ENCODE measurements around the gene CREB5.

CREB5 gene

GRCh38 chr7:28564755-28565374, 152.5 kb downstream of the CREB5 start:
- Mint-ChIP-seq H3K4me1 (ENCODE audit: low read depth) (no peaks in the 10 kb centered on the region), H3K36me3 (ENCODE audit: low read depth) (no peaks in the 10 kb centered on the region), H3K27ac (no peak overlapping the region), H3K4me3 (no peak overlapping the region), H3K9me3 (no peaks in the 10 kb centered on the region), H3K27me3 (no peaks in the 10 kb centered on the region)

DNA sequence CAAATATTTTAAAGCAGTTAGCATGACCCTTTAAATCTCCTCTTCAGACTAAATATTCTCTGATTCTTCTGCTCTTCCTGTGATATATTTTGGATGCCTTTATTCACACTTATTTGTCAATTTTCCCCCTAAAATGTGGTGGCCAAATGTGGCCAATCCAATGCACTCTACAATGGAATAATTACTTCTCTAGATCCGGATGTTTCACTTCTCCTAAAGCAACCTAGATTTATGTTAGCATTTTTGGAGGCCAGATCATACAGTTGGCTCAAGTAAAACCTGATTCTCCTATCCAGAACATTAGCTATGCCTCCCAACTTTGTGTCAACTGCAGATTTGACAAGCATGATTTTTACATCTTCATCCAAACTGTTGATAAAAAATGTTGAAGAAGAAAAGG, 153.7 kb downstream of the CREB5 start:
- Mint-ChIP-seq H3K27ac (no peak overlapping the region), H3K36me3 (ENCODE audit: low read depth) (no peaks in the 10 kb centered on the region), H3K4me1 (ENCODE audit: low read depth) (no peaks in the 10 kb centered on the region), H3K27me3 (no peaks in the 10 kb centered on the region), H3K9me3 (no peaks in the 10 kb centered on the region), H3K4me3 (no peak overlapping the region)

DNA sequence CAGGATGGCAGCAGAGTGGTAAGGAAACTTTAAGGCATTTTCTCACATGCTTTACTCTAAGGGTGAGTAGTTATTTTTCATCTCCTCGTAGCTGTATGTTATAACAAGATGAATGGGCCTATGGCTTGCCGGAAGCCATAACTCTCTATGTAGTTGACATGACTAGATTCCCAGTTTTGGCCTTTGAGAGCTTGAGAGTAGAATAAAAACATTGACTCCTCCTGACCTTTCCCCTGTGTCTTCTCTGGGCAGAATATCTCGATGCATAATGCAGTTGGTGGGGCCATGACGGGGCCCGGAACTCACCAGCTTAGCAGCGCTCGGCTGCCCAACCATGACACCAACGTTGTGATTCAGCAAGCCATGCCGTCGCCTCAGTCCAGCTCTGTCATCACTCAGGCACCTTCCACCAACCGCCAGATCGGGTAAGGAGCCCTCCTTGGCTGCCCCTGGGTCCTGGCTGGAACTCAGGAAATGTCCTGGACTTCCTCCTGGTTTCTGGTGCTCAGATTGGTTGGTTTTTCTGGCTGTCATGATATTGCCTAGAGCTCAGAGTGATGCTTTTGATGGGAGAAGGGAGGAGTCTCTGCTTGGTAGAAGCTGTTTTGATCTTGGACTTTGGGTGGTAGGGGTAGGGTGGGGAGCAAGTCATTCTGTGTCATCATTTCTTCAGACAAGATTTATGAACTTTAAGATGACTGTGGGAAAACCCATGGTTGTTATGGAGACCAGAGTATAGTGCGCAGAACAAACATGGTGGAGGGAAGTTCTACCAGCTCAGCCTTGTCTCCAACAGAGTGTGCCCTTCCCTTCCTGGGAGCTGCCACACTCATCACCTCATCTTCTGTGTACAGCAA, 158.0 kb downstream of the CREB5 start:
- Mint-ChIP-seq H3K4me3 (no peak overlapping the region), H3K36me3 (ENCODE audit: low read depth) (no peaks in the 10 kb centered on the region), H3K27ac (no peak overlapping the region), H3K27me3 (peaks cover 7% of the 10 kb centered on the region), H3K4me1 (ENCODE audit: low read depth) (no peaks in the 10 kb centered on the region), H3K9me3 (no peaks in the 10 kb centered on the region)

DNA sequence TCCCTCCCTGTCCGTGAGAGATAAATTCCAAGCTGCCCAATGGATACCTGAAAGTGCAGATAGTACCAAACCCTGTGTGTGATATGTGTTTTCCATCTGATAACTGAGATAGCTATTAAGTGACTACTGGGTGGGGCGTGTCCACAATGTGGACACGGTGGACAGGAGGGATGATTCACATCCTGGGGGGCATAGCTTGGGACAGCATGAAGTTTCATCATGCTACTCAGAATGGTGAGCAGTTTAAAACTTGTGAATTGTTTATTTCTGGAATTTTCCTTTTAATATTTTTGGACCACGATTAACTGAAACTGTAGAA, 158.6 kb downstream of the CREB5 start:
- no peaks in the 10 kb centered on the region for H3K36me3 Mint-ChIP-seq (ENCODE audit: low read depth)
- H3K4me1 Mint-ChIP-seq (ENCODE audit: low read depth) = no peaks in the 10 kb centered on the region
- peaks cover 7% of the 10 kb centered on the region for H3K27me3 Mint-ChIP-seq
- no peak overlapping the region for H3K4me3 Mint-ChIP-seq
- H3K9me3 Mint-ChIP-seq = no peaks in the 10 kb centered on the region
- H3K27ac Mint-ChIP-seq = no peak overlapping the region

- H3K4me3 Mint-ChIP-seq = no peak overlapping the region
- H3K4me1 Mint-ChIP-seq (ENCODE audit: low read depth) = no peaks in the 10 kb centered on the region
- H3K27ac Mint-ChIP-seq = no peak overlapping the region
- H3K36me3 Mint-ChIP-seq (ENCODE audit: low read depth) = no peaks in the 10 kb centered on the region
- no peaks in the 10 kb centered on the region for H3K9me3 Mint-ChIP-seq
- peaks cover 7% of the 10 kb centered on the region for H3K27me3 Mint-ChIP-seq
These were observed 159.1 kb downstream of the CREB5 start for GRCh38 chr7:28571405-28571804.

- Mint-ChIP-seq H3K36me3 (ENCODE audit: low read depth) (no peaks in the 10 kb centered on the region), H3K9me3 (no peaks in the 10 kb centered on the region), H3K4me1 (ENCODE audit: low read depth) (no peaks in the 10 kb centered on the region), H3K27me3 (peaks cover 10% of the 10 kb centered on the region), H3K4me3 (no peak overlapping the region), H3K27ac (no peak overlapping the region)
These were observed 160.2 kb downstream of the CREB5 start for GRCh38 chr7:28572321-28573058.

GRCh38 chr7:28573059-28573553, 160.8 kb downstream of the CREB5 start:
- Mint-ChIP-seq H3K4me1 (ENCODE audit: low read depth) (no peaks in the 10 kb centered on the region), H3K27me3 (peaks cover 10% of the 10 kb centered on the region)

DNA sequence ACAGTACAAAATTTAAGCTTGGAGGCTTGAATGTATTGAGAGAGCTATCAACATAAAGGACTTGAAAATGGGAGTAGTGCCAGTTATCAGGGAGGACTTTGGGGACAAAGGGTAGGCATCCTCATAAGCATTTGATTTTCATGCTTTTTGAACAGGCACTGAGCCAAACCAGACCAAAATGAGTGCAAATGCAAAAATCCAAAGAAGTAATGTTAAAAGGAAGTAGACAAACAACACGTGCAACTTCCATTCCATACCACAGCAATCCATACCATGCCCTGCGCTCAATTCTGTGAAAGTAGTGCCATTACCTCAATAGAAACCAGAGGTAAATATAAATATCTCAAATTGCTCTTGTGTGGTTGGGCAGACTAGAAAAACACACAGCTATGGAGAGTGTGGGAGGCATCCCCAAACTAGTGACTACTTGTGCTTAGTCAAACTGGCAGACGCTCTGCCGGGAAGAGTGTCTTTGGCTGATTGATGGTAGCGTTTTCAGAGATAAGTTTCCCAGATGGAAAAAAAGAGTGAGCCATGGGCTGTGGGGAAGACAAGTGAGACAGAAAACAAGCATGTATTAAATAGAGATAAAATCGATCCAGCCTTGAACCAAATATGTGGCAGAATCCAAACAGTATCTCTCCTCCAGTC, 161.5 kb downstream of the CREB5 start:
- H3K4me1 Mint-ChIP-seq (ENCODE audit: low read depth) = no peaks in the 10 kb centered on the region

More at GRCh38 chr7:28573059-28573553, 160.8 kb downstream of the CREB5 start:
- no peak overlapping the region for H3K4me3 Mint-ChIP-seq
- H3K27ac Mint-ChIP-seq = no peak overlapping the region
- H3K36me3 Mint-ChIP-seq (ENCODE audit: low read depth) = no peaks in the 10 kb centered on the region
- H3K9me3 Mint-ChIP-seq = no peaks in the 10 kb centered on the region

GRCh38 chr7:28575241-28575643, 162.9 kb downstream of the CREB5 start:
- H3K9me3 Mint-ChIP-seq = no peaks in the 10 kb centered on the region
- peaks cover 10% of the 10 kb centered on the region for H3K27me3 Mint-ChIP-seq
- H3K36me3 Mint-ChIP-seq (ENCODE audit: low read depth) = no peaks in the 10 kb centered on the region
- H3K27ac Mint-ChIP-seq = no peak overlapping the region
- H3K4me1 Mint-ChIP-seq (ENCODE audit: low read depth) = no peaks in the 10 kb centered on the region
- no peak overlapping the region for H3K4me3 Mint-ChIP-seq

More for the DNA sequence above, 161.5 kb downstream of the CREB5 start:
- H3K27ac Mint-ChIP-seq = no peak overlapping the region
- peaks cover 10% of the 10 kb centered on the region for H3K27me3 Mint-ChIP-seq
- no peaks in the 10 kb centered on the region for H3K36me3 Mint-ChIP-seq (ENCODE audit: low read depth)
- H3K4me3 Mint-ChIP-seq = no peak overlapping the region
- no peaks in the 10 kb centered on the region for H3K9me3 Mint-ChIP-seq

- no peak overlapping the region for H3K27ac Mint-ChIP-seq
- H3K4me1 Mint-ChIP-seq (ENCODE audit: low read depth) = no peaks in the 10 kb centered on the region
- no peaks in the 10 kb centered on the region for H3K9me3 Mint-ChIP-seq
- H3K4me3 Mint-ChIP-seq = no peak overlapping the region
- H3K36me3 Mint-ChIP-seq (ENCODE audit: low read depth) = no peaks in the 10 kb centered on the region
- peaks cover 10% of the 10 kb centered on the region for H3K27me3 Mint-ChIP-seq
These were observed 164.3 kb downstream of the CREB5 start for GRCh38 chr7:28576656-28577055.

DNA sequence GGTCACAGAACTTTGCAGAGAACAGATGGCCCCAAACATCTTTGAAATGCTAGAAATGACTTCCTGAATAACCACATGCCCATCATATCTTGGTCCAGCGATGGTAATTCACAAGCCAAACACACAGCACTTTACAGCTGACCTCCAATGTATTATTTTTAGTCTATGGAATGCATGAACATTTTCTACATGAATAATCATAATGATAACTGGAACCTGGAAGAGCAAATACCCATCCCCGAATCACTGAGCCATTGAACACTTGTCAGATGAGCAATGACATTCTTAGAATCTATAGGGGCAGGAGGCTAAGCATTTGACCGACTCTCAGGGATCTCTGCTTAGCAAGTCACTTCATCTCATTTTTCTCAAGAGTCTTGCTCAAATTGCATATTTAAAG, 167.3 kb downstream of the CREB5 start:
- Mint-ChIP-seq H3K4me1 (ENCODE audit: low read depth) (no peaks in the 10 kb centered on the region), H3K27ac (no peak overlapping the region), H3K4me3 (no peak overlapping the region), H3K36me3 (ENCODE audit: low read depth) (no peaks in the 10 kb centered on the region), H3K9me3 (no peaks in the 10 kb centered on the region), H3K27me3 (peaks cover 3% of the 10 kb centered on the region)

- H3K36me3 Mint-ChIP-seq (ENCODE audit: low read depth) = no peaks in the 10 kb centered on the region
- peaks cover 3% of the 10 kb centered on the region for H3K27me3 Mint-ChIP-seq
- H3K4me1 Mint-ChIP-seq (ENCODE audit: low read depth) = no peaks in the 10 kb centered on the region
- no peaks in the 10 kb centered on the region for H3K9me3 Mint-ChIP-seq
- H3K4me3 Mint-ChIP-seq = no peak overlapping the region
- H3K27ac Mint-ChIP-seq = no peak overlapping the region
These were observed 168.3 kb downstream of the CREB5 start for GRCh38 chr7:28580665-28581064.

- H3K36me3 Mint-ChIP-seq (ENCODE audit: low read depth) = no peaks in the 10 kb centered on the region
- no peaks in the 10 kb centered on the region for H3K4me1 Mint-ChIP-seq (ENCODE audit: low read depth)
- H3K27me3 Mint-ChIP-seq = peaks cover 3% of the 10 kb centered on the region
- no peaks in the 10 kb centered on the region for H3K9me3 Mint-ChIP-seq
- no peak overlapping the region for H3K27ac Mint-ChIP-seq
- H3K4me3 Mint-ChIP-seq = no peak overlapping the region
These were observed 169.0 kb downstream of the CREB5 start for GRCh38 chr7:28581351-28581750.

DNA sequence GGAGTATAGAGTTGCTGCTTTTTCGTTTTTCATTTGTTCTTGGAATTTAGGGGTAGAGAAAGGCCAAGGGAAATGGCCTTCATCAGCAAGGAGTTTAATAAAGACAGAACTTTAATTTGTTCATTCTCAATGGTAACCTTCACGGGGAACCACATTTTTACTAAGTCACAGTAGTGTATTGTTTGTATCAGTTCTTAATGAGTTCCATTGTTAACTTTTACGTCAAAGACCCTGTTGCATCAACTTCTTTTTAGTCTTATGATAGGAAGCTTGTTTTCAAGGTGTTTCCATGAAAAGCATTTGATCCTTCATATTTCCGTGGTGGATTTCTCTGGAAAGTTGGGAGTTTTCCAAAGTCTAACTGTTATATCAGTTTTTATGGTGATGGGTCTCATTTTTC, 169.9 kb downstream of the CREB5 start:
- no peaks in the 10 kb centered on the region for H3K36me3 Mint-ChIP-seq (ENCODE audit: low read depth)
- H3K4me3 Mint-ChIP-seq = no peak overlapping the region
- H3K4me1 Mint-ChIP-seq (ENCODE audit: low read depth) = no peaks in the 10 kb centered on the region
- H3K27me3 Mint-ChIP-seq = no peaks in the 10 kb centered on the region
- no peak overlapping the region for H3K27ac Mint-ChIP-seq
- no peaks in the 10 kb centered on the region for H3K9me3 Mint-ChIP-seq

DNA sequence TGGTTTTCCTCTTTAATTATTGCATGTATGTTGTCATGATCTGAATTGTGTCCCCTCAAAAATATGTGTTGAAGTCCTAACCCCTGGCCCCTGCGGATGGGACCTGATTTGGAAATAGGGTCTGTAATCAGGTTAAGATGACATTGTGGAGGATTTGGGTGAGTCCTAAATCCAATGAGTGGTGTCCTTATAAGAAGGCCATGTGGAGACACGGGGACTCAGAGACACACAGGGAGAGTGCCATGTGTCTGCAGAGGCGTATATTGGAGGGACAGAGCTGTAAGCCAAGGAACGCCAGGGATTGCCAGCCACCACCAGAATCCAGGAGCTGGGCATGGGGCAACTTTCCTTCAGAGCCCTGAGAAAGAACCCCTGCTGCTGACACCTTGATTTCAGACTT, 171.9 kb downstream of the CREB5 start:
- Mint-ChIP-seq H3K27me3 (no peaks in the 10 kb centered on the region), H3K4me3 (no peak overlapping the region), H3K9me3 (no peaks in the 10 kb centered on the region), H3K4me1 (ENCODE audit: low read depth) (no peaks in the 10 kb centered on the region), H3K36me3 (ENCODE audit: low read depth) (no peaks in the 10 kb centered on the region), H3K27ac (no peak overlapping the region)

Data from stimulated activated naive CD8-positive, alpha-beta T cell treated with anti-CD3 and anti-CD28 coated beads, Interleukin-15, Interleukin-2, amounts not matched to agents 100 ng/mL and 50 ng/mL, for 24 hours (primary cell).